Measurements from ENCODE around the gene PPFIA2. TPM values are rescaled to one million over a fixed set of nuclear protein-coding genes. Genes with fewer than 3 reads are reported as not detected.

The PPFIA2 gene
- polyA plus RNA-seq, 1 of the 3 experiments (the other 2 are of a cell fraction): not detected

DNA sequence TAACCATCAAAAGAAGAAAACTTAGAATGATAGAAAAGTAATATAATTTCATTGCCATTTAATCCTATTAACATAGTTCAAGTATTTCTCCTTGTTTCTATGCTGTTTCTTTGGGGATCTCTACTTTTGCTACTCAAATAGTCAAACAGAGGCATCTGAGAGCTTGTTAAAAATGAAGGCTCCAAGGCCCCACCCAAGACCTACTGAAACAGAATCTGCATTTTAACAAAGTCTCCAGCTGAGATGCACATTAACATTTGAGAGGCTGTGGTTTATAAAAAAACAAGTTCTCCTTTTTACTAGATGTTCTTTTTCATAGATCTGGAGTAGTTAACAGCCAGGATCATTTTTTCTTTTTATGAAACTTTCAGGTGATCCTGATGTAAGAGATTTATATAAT lies 31.8 kb downstream of the PPFIA2 start:
- CTCF ChIA-PET: interaction anchor here (1.6 kb wide), 1 partner anchor 11 kb away, joined by 3 read pairs; no protein-coding TSS in a partner anchor

DNA sequence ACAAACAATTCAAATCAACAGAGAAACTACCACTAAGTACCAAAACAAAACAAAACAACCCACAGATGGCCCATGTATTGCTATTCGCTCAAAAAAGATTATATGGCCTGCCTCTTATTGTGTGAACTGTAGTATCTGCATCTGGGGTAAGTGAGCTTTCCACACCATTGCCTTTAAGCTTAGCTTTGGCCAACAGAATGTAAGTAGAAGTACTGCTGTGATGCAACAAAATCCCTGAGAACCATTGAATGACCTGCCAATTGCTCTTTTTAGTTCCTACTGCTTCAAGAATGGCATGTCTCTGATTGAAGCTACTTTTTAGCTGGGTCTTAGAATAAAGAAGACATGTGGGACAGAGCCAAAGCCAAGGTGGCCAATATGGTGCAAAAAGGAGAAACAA lies 32.5 kb downstream of the PPFIA2 start:
- Histone ChIP-seq H3K36me3 (replicated peaks in 1 of 2; ENCODE audit: control insufficient read depth in 1 of 2, insufficient read depth in 2 of 2, low read length in 1 of 2) (no peaks in the 10 kb centered on the region), H3K4me3 (ENCODE audit: low read depth in 2 of 2, low read length in 1 of 2) (no peak overlapping the region), H2AFZ (ENCODE audit: low read depth) (no peak overlapping the region), H3K79me2 (ENCODE audit: insufficient read depth) (no peaks in the 10 kb centered on the region), H3K27me3 (ENCODE audit: insufficient read depth) (no peaks in the 10 kb centered on the region), H3K4me1 (ENCODE audit: control insufficient read depth in 1 of 2, insufficient read depth in 2 of 2, low read depth in 1 of 2, low read length in 1 of 2) (no peaks in the 10 kb centered on the region), H3K9ac (no peak overlapping the region), H3K4me2 (no peak overlapping the region), H3K9me2 (no peaks in the 10 kb centered on the region), H4K20me1 (ENCODE audit: insufficient read depth) (no peaks in the 10 kb centered on the region), H3K9me3 (no peaks in the 10 kb centered on the region), H3F3A (replicated peaks; ENCODE audit: insufficient read depth) (no peaks in the 10 kb centered on the region), H3K27ac (ENCODE audit: low read depth in 2 of 2, low read length in 1 of 2) (no peak overlapping the region)
- TF ChIP-seq NRF1 (IDR thresholded peaks at IDR 0.05; ENCODE audit: low read depth, low read length): no peak
- TF ChIP-seq GATA2 (CRISPR knock-in tag; IDR thresholded peaks at IDR 0.05): no peak
- POLR2A ChIA-PET: no interaction called here
- 0% methylated on average over 1 of the region's 1 CpG for WGBS (ENCODE audit: low lambda C conversion rate)
- no peak for DNase-seq
- CTCF ChIA-PET: no interaction called here

More for the DNA sequence above, 31.8 kb downstream of the PPFIA2 start:
- H3K27ac ChIP-seq (ENCODE audit: low read depth in 2 of 2, low read length in 1 of 2): no peak overlapping the region
- H4K20me1 ChIP-seq (ENCODE audit: insufficient read depth): no peaks in the 10 kb centered on the region
- no peaks in the 10 kb centered on the region for H3F3A ChIP-seq (replicated peaks; ENCODE audit: insufficient read depth)
- H3K4me3 ChIP-seq (ENCODE audit: low read depth in 2 of 2, low read length in 1 of 2): no peak overlapping the region
- no peaks in the 10 kb centered on the region for H3K4me1 ChIP-seq (ENCODE audit: control insufficient read depth in 1 of 2, insufficient read depth in 2 of 2, low read depth in 1 of 2, low read length in 1 of 2)
- H3K79me2 ChIP-seq (ENCODE audit: insufficient read depth): no peaks in the 10 kb centered on the region
- TF ChIP-seq, protein P1, sequence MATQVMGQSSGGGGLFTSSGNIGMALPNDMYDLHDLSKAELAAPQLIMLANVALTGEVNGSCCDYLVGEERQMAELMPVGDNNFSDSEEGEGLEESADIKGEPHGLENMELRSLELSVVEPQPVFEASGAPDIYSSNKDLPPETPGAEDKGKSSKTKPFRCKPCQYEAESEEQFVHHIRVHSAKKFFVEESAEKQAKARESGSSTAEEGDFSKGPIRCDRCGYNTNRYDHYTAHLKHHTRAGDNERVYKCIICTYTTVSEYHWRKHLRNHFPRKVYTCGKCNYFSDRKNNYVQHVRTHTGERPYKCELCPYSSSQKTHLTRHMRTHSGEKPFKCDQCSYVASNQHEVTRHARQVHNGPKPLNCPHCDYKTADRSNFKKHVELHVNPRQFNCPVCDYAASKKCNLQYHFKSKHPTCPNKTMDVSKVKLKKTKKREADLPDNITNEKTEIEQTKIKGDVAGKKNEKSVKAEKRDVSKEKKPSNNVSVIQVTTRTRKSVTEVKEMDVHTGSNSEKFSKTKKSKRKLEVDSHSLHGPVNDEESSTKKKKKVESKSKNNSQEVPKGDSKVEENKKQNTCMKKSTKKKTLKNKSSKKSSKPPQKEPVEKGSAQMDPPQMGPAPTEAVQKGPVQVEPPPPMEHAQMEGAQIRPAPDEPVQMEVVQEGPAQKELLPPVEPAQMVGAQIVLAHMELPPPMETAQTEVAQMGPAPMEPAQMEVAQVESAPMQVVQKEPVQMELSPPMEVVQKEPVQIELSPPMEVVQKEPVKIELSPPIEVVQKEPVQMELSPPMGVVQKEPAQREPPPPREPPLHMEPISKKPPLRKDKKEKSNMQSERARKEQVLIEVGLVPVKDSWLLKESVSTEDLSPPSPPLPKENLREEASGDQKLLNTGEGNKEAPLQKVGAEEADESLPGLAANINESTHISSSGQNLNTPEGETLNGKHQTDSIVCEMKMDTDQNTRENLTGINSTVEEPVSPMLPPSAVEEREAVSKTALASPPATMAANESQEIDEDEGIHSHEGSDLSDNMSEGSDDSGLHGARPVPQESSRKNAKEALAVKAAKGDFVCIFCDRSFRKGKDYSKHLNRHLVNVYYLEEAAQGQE (IDR thresholded peaks at IDR 0.05; ENCODE audit: low read depth, low read length): no peak
- TF ChIP-seq, protein P2, sequence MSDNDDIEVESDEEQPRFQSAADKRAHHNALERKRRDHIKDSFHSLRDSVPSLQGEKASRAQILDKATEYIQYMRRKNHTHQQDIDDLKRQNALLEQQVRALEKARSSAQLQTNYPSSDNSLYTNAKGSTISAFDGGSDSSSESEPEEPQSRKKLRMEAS (IDR thresholded peaks at IDR 0.05; ENCODE audit: low read depth): no peak
- TF ChIP-seq, protein P3, sequence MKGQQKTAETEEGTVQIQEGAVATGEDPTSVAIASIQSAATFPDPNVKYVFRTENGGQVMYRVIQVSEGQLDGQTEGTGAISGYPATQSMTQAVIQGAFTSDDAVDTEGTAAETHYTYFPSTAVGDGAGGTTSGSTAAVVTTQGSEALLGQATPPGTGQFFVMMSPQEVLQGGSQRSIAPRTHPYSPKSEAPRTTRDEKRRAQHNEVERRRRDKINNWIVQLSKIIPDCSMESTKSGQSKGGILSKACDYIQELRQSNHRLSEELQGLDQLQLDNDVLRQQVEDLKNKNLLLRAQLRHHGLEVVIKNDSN (IDR thresholded peaks at IDR 0.05; ENCODE audit: borderline replicate concordance, low read depth): no peak
- no peak overlapping the region for H2AFZ ChIP-seq (ENCODE audit: low read depth)
- no peaks in the 10 kb centered on the region for H3K36me3 ChIP-seq (replicated peaks in 1 of 2; ENCODE audit: control insufficient read depth in 1 of 2, insufficient read depth in 2 of 2, low read length in 1 of 2)
- no peak overlapping the region for H3K9ac ChIP-seq
- POLR2A ChIA-PET: no interaction called here
- no peaks in the 10 kb centered on the region for H3K9me2 ChIP-seq
- H3K27me3 ChIP-seq (ENCODE audit: insufficient read depth): no peaks in the 10 kb centered on the region
- DNase-seq: no peak
- no peaks in the 10 kb centered on the region for H3K9me3 ChIP-seq
- H3K4me2 ChIP-seq: no peak overlapping the region

DNA sequence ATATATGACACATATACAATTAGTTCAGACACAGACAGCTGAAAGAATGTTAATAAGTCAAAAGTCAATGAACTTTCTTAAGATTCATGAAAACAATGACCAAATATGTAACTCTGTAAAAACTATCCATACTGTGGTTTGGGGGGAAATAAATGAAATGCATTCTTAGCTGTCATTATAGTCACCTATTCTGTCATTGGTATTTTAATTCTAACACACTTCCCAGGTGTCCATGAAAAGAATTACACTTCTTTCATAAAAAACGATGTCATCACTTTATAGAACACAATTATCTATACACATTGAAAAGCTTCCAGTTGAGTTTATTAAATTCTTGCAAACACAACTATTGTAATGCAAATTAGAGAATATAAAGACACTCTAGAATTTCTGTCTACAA lies 35.8 kb downstream of the PPFIA2 start:
- no peak overlapping the region for H3K4me3 ChIP-seq (ENCODE audit: low read depth in 2 of 2, low read length in 1 of 2)
- no peak overlapping the region for H3K4me2 ChIP-seq
- 4% methylated on average over 1 of the region's 1 CpG for WGBS (ENCODE audit: low lambda C conversion rate)
- no peaks in the 10 kb centered on the region for H3F3A ChIP-seq (replicated peaks; ENCODE audit: insufficient read depth)
- ChIA-PET CTCF (no interaction called here), POLR2A (no interaction called here)
- no peaks in the 10 kb centered on the region for H3K4me1 ChIP-seq (ENCODE audit: control insufficient read depth in 1 of 2, insufficient read depth in 2 of 2, low read depth in 1 of 2, low read length in 1 of 2)
- no peaks in the 10 kb centered on the region for H4K20me1 ChIP-seq (ENCODE audit: insufficient read depth)
- H3K9me2 ChIP-seq: no peaks in the 10 kb centered on the region
- H2AFZ ChIP-seq (ENCODE audit: low read depth): no peak overlapping the region
- no peak for DNase-seq
- no peaks in the 10 kb centered on the region for H3K9me3 ChIP-seq
- H3K79me2 ChIP-seq (ENCODE audit: insufficient read depth): no peaks in the 10 kb centered on the region
- no peaks in the 10 kb centered on the region for H3K27me3 ChIP-seq (ENCODE audit: insufficient read depth)
- no peaks in the 10 kb centered on the region for H3K36me3 ChIP-seq (replicated peaks in 1 of 2; ENCODE audit: control insufficient read depth in 1 of 2, insufficient read depth in 2 of 2, low read length in 1 of 2)
- no peak overlapping the region for H3K27ac ChIP-seq (ENCODE audit: low read depth in 2 of 2, low read length in 1 of 2)
- no peak overlapping the region for H3K9ac ChIP-seq
- TF ChIP-seq, protein P4, sequence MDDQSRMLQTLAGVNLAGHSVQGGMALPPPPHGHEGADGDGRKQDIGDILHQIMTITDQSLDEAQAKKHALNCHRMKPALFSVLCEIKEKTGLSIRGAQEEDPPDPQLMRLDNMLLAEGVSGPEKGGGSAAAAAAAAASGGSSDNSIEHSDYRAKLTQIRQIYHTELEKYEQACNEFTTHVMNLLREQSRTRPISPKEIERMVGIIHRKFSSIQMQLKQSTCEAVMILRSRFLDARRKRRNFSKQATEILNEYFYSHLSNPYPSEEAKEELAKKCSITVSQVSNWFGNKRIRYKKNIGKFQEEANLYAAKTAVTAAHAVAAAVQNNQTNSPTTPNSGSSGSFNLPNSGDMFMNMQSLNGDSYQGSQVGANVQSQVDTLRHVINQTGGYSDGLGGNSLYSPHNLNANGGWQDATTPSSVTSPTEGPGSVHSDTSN (IDR thresholded peaks at IDR 0.05): no peak
- TF ChIP-seq GATA2 (CRISPR knock-in tag; IDR thresholded peaks at IDR 0.05): no peak
- TF ChIP-seq FOXM1 (IDR thresholded peaks at IDR 0.05; ENCODE audit: low read depth): no peak
- TF ChIP-seq RAD21 (IDR thresholded peaks at IDR 0.05; ENCODE audit: low read length): no peak
- TF ChIP-seq GABPA (IDR thresholded peaks at IDR 0.05; ENCODE audit: low read depth): no peak
- TF ChIP-seq CHD2 (IDR thresholded peaks at IDR 0.05; ENCODE audit: low read length, partially characterized antibody): no peak
- no peak for TF ChIP-seq SMC3 (IDR thresholded peaks at IDR 0.05; ENCODE audit: low read depth, low read length)
- no peak for TF ChIP-seq RCOR1 (IDR thresholded peaks at IDR 0.05; ENCODE audit: low read length)
- TF ChIP-seq TEAD4 (IDR thresholded peaks at IDR 0.05; ENCODE audit: borderline replicate concordance, insufficient read depth): no peak
- TF ChIP-seq, protein P5, sequence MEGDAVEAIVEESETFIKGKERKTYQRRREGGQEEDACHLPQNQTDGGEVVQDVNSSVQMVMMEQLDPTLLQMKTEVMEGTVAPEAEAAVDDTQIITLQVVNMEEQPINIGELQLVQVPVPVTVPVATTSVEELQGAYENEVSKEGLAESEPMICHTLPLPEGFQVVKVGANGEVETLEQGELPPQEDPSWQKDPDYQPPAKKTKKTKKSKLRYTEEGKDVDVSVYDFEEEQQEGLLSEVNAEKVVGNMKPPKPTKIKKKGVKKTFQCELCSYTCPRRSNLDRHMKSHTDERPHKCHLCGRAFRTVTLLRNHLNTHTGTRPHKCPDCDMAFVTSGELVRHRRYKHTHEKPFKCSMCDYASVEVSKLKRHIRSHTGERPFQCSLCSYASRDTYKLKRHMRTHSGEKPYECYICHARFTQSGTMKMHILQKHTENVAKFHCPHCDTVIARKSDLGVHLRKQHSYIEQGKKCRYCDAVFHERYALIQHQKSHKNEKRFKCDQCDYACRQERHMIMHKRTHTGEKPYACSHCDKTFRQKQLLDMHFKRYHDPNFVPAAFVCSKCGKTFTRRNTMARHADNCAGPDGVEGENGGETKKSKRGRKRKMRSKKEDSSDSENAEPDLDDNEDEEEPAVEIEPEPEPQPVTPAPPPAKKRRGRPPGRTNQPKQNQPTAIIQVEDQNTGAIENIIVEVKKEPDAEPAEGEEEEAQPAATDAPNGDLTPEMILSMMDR (IDR thresholded peaks at IDR 0.05): no peak
- TF ChIP-seq NFIC (IDR thresholded peaks at IDR 0.05; ENCODE audit: borderline replicate concordance): no peak
- no peak for TF ChIP-seq TAF1 (IDR thresholded peaks at IDR 0.05; ENCODE audit: borderline replicate concordance, low read depth, low read length)
